Heart right ventricle (tissue), 16 donors: ENCODE data around the gene CHCHD2. TPM values are rescaled to one million over a fixed set of nuclear protein-coding genes. Genes with fewer than 3 reads are reported as not detected.
"Not testable (repeated sequence)": the region's sequence is repeated elsewhere in the genome, so short reads cannot be mapped to it uniquely, and the experiment has no call there.

Experiments used
- ATAC-seq, 8 donors: fragments of 200-7000 bp; cut with Tn5 transposase; one replicate each; pipeline ENCODE4 v1.9.1; 2020; ENCODE audit warnings: mild to moderate bottlenecking in 8 of 8, moderate library complexity in 8 of 8, moderate number of reproducible peaks in 1 of 8
- DNase-seq, 2 donors: peaks; one replicate each; pipeline ENCODE4 v3.0.0-alpha.2; 2020
- H3K27ac ChIP-seq, 10 donors: fragments of 200-600 bp; sonication (generic) in 2 of 10; one replicate each; pipeline versions ENCODE4 v1.5.0 to v1.8.0; 2020 to 2022; ENCODE audit warnings: mild to moderate bottlenecking in 3 of 10
- H3K27me3 ChIP-seq, 7 donors: fragments of 200-600 bp; one replicate each; pipeline ENCODE4 v1.8.0; 2021 to 2022; ENCODE audit warnings: mild to moderate bottlenecking in 2 of 7
- H3K36me3 ChIP-seq, 9 donors: fragments of 200-600 bp; sonication (generic) in 1 of 9; one replicate each; pipeline versions ENCODE4 v1.5.0 to v1.8.0; 2020 to 2022; ENCODE audit warnings: mild to moderate bottlenecking in 2 of 9
- H3K4me1 ChIP-seq, 9 donors: fragments of 200-600 bp; sonication (generic) in 1 of 9; one replicate each; pipeline versions ENCODE4 v1.5.0 to v1.8.0; 2020 to 2022; ENCODE audit warnings: mild to moderate bottlenecking in 4 of 9
- H3K4me3 ChIP-seq, 10 donors: fragments of 200-600 bp; sonication (generic) in 2 of 10; one replicate each; pipeline versions ENCODE4 v1.5.0 to v1.8.0; 2020 to 2022; ENCODE audit warnings: mild to moderate bottlenecking in 7 of 10, moderate library complexity in 2 of 10
- H3K9me3 ChIP-seq, 11 donors: fragments of 200-600 bp in 10 of 11; sonication (generic) in 2 of 11; one replicate each; pipeline versions ENCODE4 v1.5.0 to v1.8.0; 2013 to 2022; ENCODE audit warnings: mild to moderate bottlenecking in 2 of 11, control low read depth in 1 of 11, moderate library complexity in 1 of 11
- WGBS, 2 donors: extraction: QIAGEN DNeasy Blood & Tissue Kit; methylation state at CpG; one replicate each; pipeline ENCODE4 v1.1.7; 2013; ENCODE audit warnings: inconsistent platforms in 1 of 2; 5-methylcytosine and 5-hydroxymethylcytosine counted together
- intact Hi-C, 10 donors: fragments of 100-400 bp; cut with DNase I; formaldehyde crosslinking; loops; one replicate each; pipeline versions ENCODE4 v1.11.1 to v1.14.2; 2022
- polyA plus RNA-seq, 2 donors: library from polyadenylated mRNA; stranded (reverse); fragments of 200-250 nt; gene quantifications; one replicate each; pipeline ENCODE4 v1.2.3, GENCODE V29; 2013
- total RNA-seq, 10 donors: library from RNA; stranded (reverse); fragmentation: NEBNext Ultra II Directional in 3 of 10; extraction: Animal tissue kit (Norgen Biotek cat#: 25700) in 3 of 10; gene quantifications; one replicate each; pipeline versions ENCODE4 v1.2.1 to v1.2.4, GENCODE V29; 2021 to 2023
- TF ChIP-seq, protein P1 (sequence below), 9 donors: fragments of 200-600 bp; sonication (generic) in 2 of 9; IDR thresholded peaks; one replicate each; pipeline versions ENCODE4 v1.5.0 to v1.8.0; 2021 to 2022; ENCODE audit warnings: antibody characterized with exemption in 9 of 9, mild to moderate bottlenecking in 5 of 9, moderate library complexity in 1 of 9
- donor health status: Arrhythmogenic right ventricular cardiomyopathy.
- donor health status: ischemic (EF 13 %, LVEDD 7.1; RV severe dilation, severe dysfunction).
- donor health status: healthy with polysubstance abuse.
- donor health status: DM: no; HTN: yes; CAD: no.
- donor health status: DM: no; HTN: no; CAD: no.
- donor health status: ischemic (EF 25% LVEDD 6.9; RV normal size, moderate dysfunction).
- donor health status: ischemic (EF 25% LVEDD 5.7; RV mildly dilated, moderate dysfunction).
- donor health status: healthy.
- donor health status: DM: yes; HTN: yes; CAD: no.
- donor health status: Ischemic cardiomyopathy.
- donor health status: ischemic (EF 35%, LVEDD 5.7; RV mildly dilated, moderate dysfunction).
- donor health status: nonischemic (EF 11% LVEDD 7.7; RV severe dilation, severe dysfunction).
- donor health status: DM: yes; HTN: yes; CAD: no.
- donor health status: PGD.
- donor health status: ischemic (EF 29% LVEDD 5.4; RV normal size, mild dysfunction).
- donor health status: nonischemic (EF 23%, LVEDD 6.1; RV moderate dilation, normal function).

Gene CHCHD2
- total and polyA plus RNA-seq, 12 donors, result 73.0 to 1,047 (median 426) TPM

DNA sequence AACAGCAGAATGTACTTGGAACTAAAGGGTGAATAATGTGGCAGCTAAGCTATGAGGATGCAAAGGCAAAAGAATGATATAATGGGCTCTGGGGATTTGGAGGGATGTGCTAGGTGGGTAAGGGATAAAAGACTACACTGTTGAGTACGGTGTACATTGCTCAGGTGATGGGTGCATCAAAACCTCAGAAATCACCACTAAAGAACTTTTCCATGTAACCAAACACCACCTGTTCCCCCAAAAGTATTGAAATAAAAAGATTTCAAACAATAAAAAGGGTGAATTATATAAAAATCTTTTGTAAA is 1.6 kb upstream of the CHCHD2 start:
- TF ChIP-seq, protein P1, sequence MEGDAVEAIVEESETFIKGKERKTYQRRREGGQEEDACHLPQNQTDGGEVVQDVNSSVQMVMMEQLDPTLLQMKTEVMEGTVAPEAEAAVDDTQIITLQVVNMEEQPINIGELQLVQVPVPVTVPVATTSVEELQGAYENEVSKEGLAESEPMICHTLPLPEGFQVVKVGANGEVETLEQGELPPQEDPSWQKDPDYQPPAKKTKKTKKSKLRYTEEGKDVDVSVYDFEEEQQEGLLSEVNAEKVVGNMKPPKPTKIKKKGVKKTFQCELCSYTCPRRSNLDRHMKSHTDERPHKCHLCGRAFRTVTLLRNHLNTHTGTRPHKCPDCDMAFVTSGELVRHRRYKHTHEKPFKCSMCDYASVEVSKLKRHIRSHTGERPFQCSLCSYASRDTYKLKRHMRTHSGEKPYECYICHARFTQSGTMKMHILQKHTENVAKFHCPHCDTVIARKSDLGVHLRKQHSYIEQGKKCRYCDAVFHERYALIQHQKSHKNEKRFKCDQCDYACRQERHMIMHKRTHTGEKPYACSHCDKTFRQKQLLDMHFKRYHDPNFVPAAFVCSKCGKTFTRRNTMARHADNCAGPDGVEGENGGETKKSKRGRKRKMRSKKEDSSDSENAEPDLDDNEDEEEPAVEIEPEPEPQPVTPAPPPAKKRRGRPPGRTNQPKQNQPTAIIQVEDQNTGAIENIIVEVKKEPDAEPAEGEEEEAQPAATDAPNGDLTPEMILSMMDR (IDR thresholded peaks at IDR 0.05), result no peak

DNA sequence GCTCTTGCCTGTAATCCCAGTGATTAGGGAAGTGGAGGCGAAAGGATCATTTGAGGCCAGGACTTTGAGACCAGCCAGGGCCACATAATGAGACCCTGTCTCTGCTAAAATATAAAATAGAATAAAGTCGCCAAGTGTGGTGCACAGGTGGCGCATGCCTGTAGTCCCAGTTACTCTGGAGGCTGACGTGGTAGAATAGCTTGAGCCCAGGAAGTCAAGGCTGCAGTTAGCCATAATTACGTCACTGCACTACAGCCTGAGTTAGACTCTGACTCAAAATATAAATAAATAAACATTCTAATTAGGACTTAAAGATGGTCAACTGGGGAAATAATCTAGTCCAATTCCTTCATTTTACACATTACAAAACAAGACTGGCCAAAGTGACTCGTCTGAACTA is 768 bp downstream of the CHCHD2 start:
- no peaks in the 10 kb centered on the region for H3K9me3 ChIP-seq
- ATAC-seq (peak in 2 of 8 donors; percentile 23 to 38), DNase-seq (no peak)
- H3K27me3 ChIP-seq, result peaks cover 0 to 4% (median 0%) of the 10 kb centered on the region in 7 donors
- intact Hi-C loops, result loop anchor here in 1 of 10 donors (5.0 kb wide), 1 partner anchor 53 kb away; the partner anchor contains the start of genes CCT6A and PSPH
- H3K4me1 ChIP-seq, result peaks cover 9 to 28% (median 14%) of the 10 kb centered on the region in 9 donors
- H3K4me3 ChIP-seq, result peak overlapping the region; percentile 48 to 95 (median 77)
- H3K36me3 ChIP-seq, result peaks cover 0 to 47% (median 34%) of the 10 kb centered on the region in 9 donors
- WGBS, 2 donors, result 20% methylated on average over 6 of the region's 6 CpGs
- peak overlapping the region in 8 of 10 donors; percentile 85 to 95 (median 92) for H3K27ac ChIP-seq
- TF ChIP-seq, protein P1 (IDR thresholded peaks at IDR 0.05), result no peak

More for the DNA sequence above, 1.6 kb upstream of the CHCHD2 start:
- Histone ChIP-seq H3K27ac (no peak overlapping the region), H3K27me3 (peaks cover 0 to 10% (median 0%) of the 10 kb centered on the region in 7 donors), H3K9me3 (no peaks in the 10 kb centered on the region), H3K4me3 (no peak overlapping the region), H3K36me3 (peaks cover 0 to 23% (median 12%) of the 10 kb centered on the region in 9 donors), H3K4me1 (peaks cover 9 to 28% (median 14%) of the 10 kb centered on the region in 9 donors)
- WGBS, 2 donors, result 90 to 97% methylated on average over 1 of the region's 1 CpG
- no peak for DNase-seq
- ATAC-seq, result no peak
- intact Hi-C loops, result loop anchor here in 1 of 10 donors (5.0 kb wide), 1 partner anchor 56 kb away; the partner anchor contains the start of genes CCT6A and PSPH

DNA sequence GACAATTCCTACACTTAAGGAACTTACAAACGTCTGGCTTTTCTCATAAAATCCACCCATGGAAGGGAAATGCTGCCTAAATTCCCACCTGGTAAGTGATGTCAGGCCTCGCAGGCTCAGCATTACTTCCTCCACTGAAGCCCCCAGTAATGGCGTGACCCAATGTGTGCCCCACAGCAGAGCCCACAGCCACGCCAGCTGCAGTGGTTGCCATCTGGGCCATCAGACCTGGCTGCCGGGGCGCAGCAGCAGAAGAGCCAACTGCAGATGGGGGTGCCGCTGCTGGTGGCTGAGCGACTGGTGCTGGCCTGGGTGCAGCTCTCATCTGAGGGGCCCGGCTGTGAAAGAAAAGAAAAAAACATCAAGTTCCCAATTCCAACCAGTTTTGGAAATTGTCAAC is 2.1 kb downstream of the CHCHD2 start:
- intact Hi-C loops, H3K27ac ChIP-seq, H3K9me3 ChIP-seq, H3K27me3 ChIP-seq, H3K4me3 ChIP-seq, DNase-seq, ATAC-seq: not testable (repeated sequence)
- Histone ChIP-seq H3K36me3 (peaks cover 0 to 60% (median 48%) of the 10 kb centered on the region in 9 donors), H3K4me1 (peaks cover 9 to 28% (median 14%) of the 10 kb centered on the region in 9 donors)
- WGBS, 2 donors, result 86 to 90% methylated on average over 9 of the region's 9 CpGs

DNA sequence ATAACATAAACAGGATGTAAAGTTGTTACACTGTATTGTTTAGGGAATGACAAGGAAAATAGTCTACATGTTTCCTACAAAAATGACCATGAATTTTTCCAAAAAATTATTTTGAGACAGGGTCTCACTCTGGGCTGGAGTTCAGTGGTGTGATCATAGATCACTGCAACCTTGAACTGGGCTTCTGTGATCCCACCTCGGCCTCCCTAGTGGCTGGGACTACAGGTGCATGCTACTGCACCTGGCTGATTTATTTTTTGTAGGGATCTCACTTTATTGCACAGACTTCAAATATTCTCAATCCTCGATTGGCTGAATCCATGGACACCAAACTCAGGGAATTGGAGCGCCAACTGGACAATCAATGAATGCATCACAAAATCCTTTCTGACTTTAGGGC is 6.6 kb downstream of the CHCHD2 start:
- Histone ChIP-seq H3K4me3 (no peak overlapping the region), H3K36me3 (peaks cover 0 to 66% (median 48%) of the 10 kb centered on the region in 9 donors), H3K27ac (no peak overlapping the region), H3K4me1 (peaks cover 0 to 22% (median 11%) of the 10 kb centered on the region in 9 donors), H3K27me3 (no peaks in the 10 kb centered on the region), H3K9me3 (no peaks in the 10 kb centered on the region)
- DNase-seq (no peak), ATAC-seq (no peak)
- WGBS, 2 donors, result 94 to 95% methylated on average over 3 of the region's 3 CpGs
- TF ChIP-seq, protein P1 (IDR thresholded peaks at IDR 0.05), result no peak
- intact Hi-C loops, result no loop called here

DNA sequence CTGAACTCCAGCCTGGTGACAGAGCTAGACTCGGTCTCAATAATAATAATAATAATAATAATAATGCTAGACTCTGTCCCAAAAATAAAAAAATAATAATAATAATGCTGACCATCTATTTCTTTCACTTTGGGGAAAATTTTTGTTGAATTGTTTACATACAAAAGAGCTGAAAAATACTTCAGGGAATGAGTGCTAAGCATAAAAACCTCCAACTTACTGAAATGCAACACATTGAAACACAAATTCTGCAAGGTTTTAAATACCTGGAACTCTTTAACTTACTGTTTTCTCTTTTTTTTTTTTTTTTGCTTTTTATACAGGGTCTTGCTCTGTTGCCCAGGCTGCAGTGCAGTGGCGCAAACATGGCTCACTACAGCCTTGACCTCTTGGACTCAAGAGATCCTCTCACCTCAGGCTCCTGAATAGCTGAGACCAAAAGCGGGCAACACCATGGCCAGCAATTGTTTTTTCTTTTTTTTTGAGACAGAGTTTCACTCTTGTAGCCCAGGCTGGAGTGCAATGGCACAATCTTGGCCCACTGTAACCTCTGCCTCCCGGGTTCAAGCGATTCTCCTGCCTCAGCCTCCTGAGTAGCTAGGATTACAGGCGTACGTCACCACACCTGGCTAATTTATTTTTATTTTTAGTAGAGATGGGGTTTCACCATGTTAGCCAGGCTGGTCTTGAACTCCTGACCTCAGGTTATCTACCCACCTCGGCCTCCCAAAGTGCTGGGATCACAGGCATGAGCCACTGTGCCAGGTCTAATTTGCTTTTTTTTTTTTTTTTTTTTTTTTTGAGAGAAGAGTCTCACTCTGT is 7.9 kb downstream of the CHCHD2 start:
- intact Hi-C loops, DNase-seq, ATAC-seq, H3K27me3 ChIP-seq, H3K4me3 ChIP-seq, H3K9me3 ChIP-seq: not testable (repeated sequence)
- H3K4me1 ChIP-seq, result peaks cover 0 to 15% (median 9%) of the 10 kb centered on the region in 9 donors
- 92 to 93% methylated on average over 8 of the region's 8 CpGs for WGBS, 2 donors
- H3K27ac ChIP-seq, result peak overlapping the region in 1 of 10 donors; percentile 9
- H3K36me3 ChIP-seq, result peaks cover 0 to 53% (median 42%) of the 10 kb centered on the region in 9 donors
